H1 (cell line): Measurements from ENCODE around the gene RND3. TPM values are rescaled to one million over a fixed set of nuclear protein-coding genes. Genes with fewer than 3 reads are reported as not detected.

ENCODE experiments used
- CTCF ChIA-PET: fragments of 300-600 bp; sonication (Branson Sonifier 250); formaldehyde crosslinking; loops from one replicate; lab custom pipeline; 2021; ENCODE audit not compliant: partially characterized antibody; lab: Charles Lee
- POLR2A ChIA-PET: fragments of 300-600 bp; sonication (Branson Sonifier 250); formaldehyde crosslinking; loops from one replicate; lab custom pipeline; 2021; ENCODE audit warnings: inconsistent platforms; ENCODE audit not compliant: partially characterized antibody; lab: Charles Lee
- DNase-seq, 2 experiments: peaks; one replicate each; pipeline versions ENCODE4 v3.0.0 to v3.0.0-alpha.2; 2010 to 2022; ENCODE audit warnings: low spot score in 2 of 2, low read depth in 1 of 2, mixed read lengths in 1 of 2
- FAIRE-seq: peaks from 2 replicates; lab custom pipeline; 2011; peaks lifted over from hg19 to GRCh38; lab: Jason Lieb, UNC
- H2AFZ ChIP-seq: 2 replicates; pipeline ENCODE4 v1.8.1; 2012; ENCODE audit warnings: low read length, inconsistent platforms
- H2AK5ac ChIP-seq: 2 replicates; pipeline ENCODE4 v1.6.1; 2013; ENCODE audit warnings: low read depth, low read length
- H2BK120ac ChIP-seq: replicated peaks from 2 replicates; pipeline ENCODE3; 2013; ENCODE audit warnings: low read depth, low read length, inconsistent platforms
- H2BK12ac ChIP-seq: 2 replicates; pipeline ENCODE4 v1.6.1; 2013; ENCODE audit warnings: low read depth, low read length
- H2BK15ac ChIP-seq: 2 replicates; pipeline ENCODE4 v1.6.1; 2013; ENCODE audit warnings: low read length
- H2BK20ac ChIP-seq: 2 replicates; pipeline ENCODE4 v1.6.1; 2013; ENCODE audit warnings: low read length
- H2BK5ac ChIP-seq: 2 replicates; pipeline ENCODE4 v1.6.1; 2013; ENCODE audit warnings: low read depth, low read length
- H3K14ac ChIP-seq: 2 replicates; pipeline ENCODE4 v1.6.1; 2013; ENCODE audit warnings: inconsistent platforms; ENCODE audit not compliant: insufficient read length
- H3K18ac ChIP-seq: 2 replicates; pipeline ENCODE4 v1.6.1; 2013; ENCODE audit warnings: low read length; ENCODE audit errors: extremely low read depth
- H3K23ac ChIP-seq: 2 replicates; pipeline ENCODE4 v1.6.1; 2013; ENCODE audit warnings: inconsistent platforms; ENCODE audit not compliant: insufficient read length
- H3K23me2 ChIP-seq: 2 replicates; pipeline ENCODE4 v1.6.1; 2013; ENCODE audit warnings: low read depth, low read length
- H3K27ac ChIP-seq: 2 replicates; pipeline ENCODE4 v1.6.1; 2011; ENCODE audit warnings: low read depth, low read length, inconsistent platforms
- H3K27me3 ChIP-seq, 4 experiments: replicated peaks in 1 of 4; 1 replicate in 1 of 4; 2 replicates in 3 of 4; pipeline versions ENCODE4 v1.6.1 to v1.8.1; 2011 to 2013; ENCODE audit warnings: low read length in 3 of 4, mild to moderate bottlenecking in 3 of 4, inconsistent platforms in 2 of 4, mixed read lengths in 2 of 4, moderate library complexity in 1 of 4; ENCODE audit not compliant: control insufficient read depth in 3 of 4, insufficient read depth in 3 of 4; ENCODE audit errors: extremely low read depth in 1 of 4
- H3K36me3 ChIP-seq, 4 experiments: 2 replicates each; pipeline versions ENCODE4 v1.6.1 to v1.8.1; 2011 to 2013; ENCODE audit warnings: mild to moderate bottlenecking in 4 of 4, low read length in 3 of 4, moderate library complexity in 2 of 4, control low read depth in 1 of 4, inconsistent platforms in 1 of 4; ENCODE audit not compliant: insufficient read depth in 4 of 4, control insufficient read depth in 2 of 4
- H3K4ac ChIP-seq: replicated peaks from 2 replicates; pipeline ENCODE3; 2013; ENCODE audit warnings: low read length, low read depth, mixed read lengths, inconsistent platforms; ENCODE audit not compliant: insufficient read length
- H3K4me1 ChIP-seq, 4 experiments: replicated peaks in 1 of 4; 1 replicate in 1 of 4; 2 replicates in 3 of 4; pipeline versions ENCODE4 v1.6.1 to v1.8.1; 2011 to 2013; ENCODE audit warnings: low read length in 3 of 4, inconsistent platforms in 2 of 4, mixed read lengths in 1 of 4; ENCODE audit not compliant: insufficient read depth in 4 of 4, control insufficient read depth in 3 of 4
- H3K4me2 ChIP-seq, 2 experiments: 2 replicates each; pipeline versions ENCODE4 v1.6.1 to v1.8.1; 2011 to 2013; ENCODE audit warnings: low read depth in 2 of 2, low read length in 2 of 2, control low read depth in 1 of 2, inconsistent platforms in 1 of 2, mild to moderate bottlenecking in 1 of 2; ENCODE audit not compliant: insufficient read depth in 1 of 2
- H3K4me3 ChIP-seq, 4 experiments: fragments of 200-600, 300-600 bp in 1 of 4; sonication (generic), shearing (Covaris generic), sonication (Bioruptor Twin) in 1 of 4; 2 replicates each; pipeline versions ENCODE4 v1.5.1 to v1.8.1; 2011 to 2016; ENCODE audit warnings: low read length in 4 of 4, low read depth in 3 of 4, control low read depth in 2 of 4, inconsistent platforms in 2 of 4, mild to moderate bottlenecking in 2 of 4, mixed read lengths in 1 of 4, moderate library complexity in 1 of 4; ENCODE audit not compliant: insufficient read depth in 2 of 4; ENCODE audit errors: extremely low read depth in 1 of 4
- H3K56ac ChIP-seq: replicated peaks from 2 replicates; pipeline ENCODE3; 2013; ENCODE audit warnings: low read depth, mild to moderate bottlenecking, mixed read lengths, low read length, inconsistent platforms; ENCODE audit not compliant: insufficient read length
- H3K79me1 ChIP-seq: 2 replicates; pipeline ENCODE4 v1.6.1; 2013; ENCODE audit warnings: low read depth, low read length, control low read depth
- H3K79me2 ChIP-seq, 2 experiments: 2 replicates each; pipeline versions ENCODE4 v1.6.1 to v1.8.1; 2012 to 2013; ENCODE audit warnings: low read length in 2 of 2, mild to moderate bottlenecking in 2 of 2, inconsistent platforms in 1 of 2; ENCODE audit not compliant: insufficient read depth in 2 of 2, control insufficient read depth in 1 of 2
- H3K9ac ChIP-seq, 4 experiments: replicated peaks in 1 of 4; 1 replicate in 1 of 4; 2 replicates in 3 of 4; pipeline versions ENCODE4 v1.6.1 to v1.8.1; 2011 to 2013; ENCODE audit warnings: low read depth in 3 of 4, low read length in 3 of 4, control low read depth in 2 of 4, mild to moderate bottlenecking in 2 of 4, moderate library complexity in 2 of 4, inconsistent platforms in 1 of 4; ENCODE audit errors: extremely low read depth in 1 of 4
- H3K9me3 ChIP-seq, 2 experiments: 2 replicates each; pipeline versions ENCODE4 v1.6.1 to v1.8.1; 2012 to 2013; ENCODE audit warnings: mild to moderate bottlenecking in 2 of 2, moderate library complexity in 2 of 2, control low read depth in 1 of 2, inconsistent platforms in 1 of 2, low read depth in 1 of 2, low read length in 1 of 2, mixed read lengths in 1 of 2; ENCODE audit not compliant: insufficient read depth in 2 of 2
- H4K20me1 ChIP-seq, 2 experiments: replicated peaks in 1 of 2; 2 replicates each; pipeline versions ENCODE3 to v1.8.1; 2011 to 2013; ENCODE audit warnings: inconsistent platforms in 2 of 2, low read length in 2 of 2, mild to moderate bottlenecking in 1 of 2; ENCODE audit not compliant: insufficient read depth in 2 of 2, control insufficient read depth in 1 of 2
- H4K5ac ChIP-seq: 2 replicates; pipeline ENCODE4 v1.6.1; 2013; ENCODE audit warnings: low read length, low read depth, mixed read lengths, inconsistent platforms; ENCODE audit not compliant: insufficient read length
- H4K8ac ChIP-seq: 2 replicates; pipeline ENCODE4 v1.8.0; 2013; ENCODE audit warnings: mild to moderate bottlenecking, moderate library complexity, low read length, inconsistent platforms; ENCODE audit not compliant: insufficient read depth; ENCODE audit errors: extremely low read depth
- H4K91ac ChIP-seq: replicated peaks from 2 replicates; pipeline ENCODE3; 2013; ENCODE audit warnings: low read length, mixed read lengths, inconsistent platforms; ENCODE audit not compliant: insufficient read length
- JUND ChIP-seq: IDR thresholded peaks from 2 replicates; pipeline ENCODE4 v1.6.1; 2011; ENCODE audit warnings: mild to moderate bottlenecking, improper control_type of control experiment, low read length
- KDM1A ChIP-seq: fragments of 200-600, 300-600 bp; sonication (generic); IDR thresholded peaks from 2 replicates; pipeline ENCODE4 v1.7.1; 2016; ENCODE audit warnings: mild to moderate bottlenecking, low read length, borderline replicate concordance
- KDM4A ChIP-seq: IDR thresholded peaks from one replicate; pipeline ENCODE4 v1.7.1; 2012; ENCODE audit warnings: low read depth, mild to moderate bottlenecking, moderate library complexity, low read length, inconsistent platforms; ENCODE audit not compliant: severe bottlenecking
- MAX ChIP-seq: IDR thresholded peaks from 2 replicates; pipeline ENCODE4 v1.6.1; 2012; ENCODE audit warnings: inconsistent platforms
- WGBS, 2 experiments: shearing (Covaris generic) in 1 of 2; methylation state at CpG; one replicate each; pipeline versions ENCODE4 v1.1.6 to v1.1.7; 2013 to 2015; ENCODE audit warnings: low lambda C conversion rate in 2 of 2, mixed read lengths in 2 of 2, inconsistent platforms in 1 of 2, low coverage in 1 of 2, missing lambda C conversion rate in 1 of 2; ENCODE audit not compliant: insufficient replicate concordance in 2 of 2, insufficient coverage in 1 of 2, insufficient read length in 1 of 2; ENCODE audit errors: extremely low coverage in 1 of 2, missing lambda C conversion rate in 1 of 2; 5-methylcytosine and 5-hydroxymethylcytosine counted together
- polyA plus RNA-seq, 7 experiments: library from polyadenylated mRNA; depleted of rRNA in 3 of 7; stranded (reverse) in 5 of 7; unstranded in 2 of 7; fragments of >200 nt in 5 of 7; fragments of 200-250 nt in 2 of 7; gene quantifications; 1 replicate in 5 of 7; 2 replicates in 1 of 7; 4 replicates in 1 of 7; pipeline versions ENCODE4 v1.2.1 to v1.2.3, GENCODE V29; 2011 to 2013; ENCODE audit warnings: missing spikeins in 2 of 7, mixed read lengths in 2 of 7
- total RNA-seq: library from RNA; stranded (reverse); fragmentation: NEBNext Ultra II Directional; extraction: Animal tissue kit (Norgen Biotek cat#: 25700); gene quantifications from 2 replicates; pipeline ENCODE4 v1.2.1, GENCODE V29; 2021

Gene RND3
- total and polyA plus RNA-seq, 2 of the 8 experiments (the other 6 are each of a cell fraction or from before 2014, with no cell fraction given), result 12.2 to 25.6 TPM

- Histone ChIP-seq H3K79me2 (no peaks in the 10 kb centered on the region), H4K20me1 (no peaks in the 10 kb centered on the region), H3K18ac (no peak overlapping the region), H2BK15ac (no peak overlapping the region), H3K4me3 (no peak overlapping the region), H2BK12ac (no peak overlapping the region), H2BK20ac (no peak overlapping the region), H3K36me3 (no peaks in the 10 kb centered on the region), H3K23me2 (no peaks in the 10 kb centered on the region), H3K27ac (no peak overlapping the region), H4K8ac (no peak overlapping the region), H3K27me3 (no peaks in the 10 kb centered on the region), H4K91ac (no peak overlapping the region), H3K79me1 (no peaks in the 10 kb centered on the region)
- DNase-seq, result no peak
- 82% methylated on average over 2 of the region's 2 CpGs; no CpG with 5 or more reads in 1 of the 2 experiments for WGBS, 2 experiments
- POLR2A ChIA-PET, result no interaction called here
- TF ChIP-seq JUND (no peak), MAX (no peak), KDM1A (no peak), KDM4A (no peak)
- TF ChIP-seq, all 59 proteins: peak for 0
- H2BK5ac ChIP-seq, result no peak overlapping the region
- H2BK120ac ChIP-seq, result no peak overlapping the region
- no peak overlapping the region for H3K4me2 ChIP-seq
- CTCF ChIA-PET, result no interaction called here
- H3K9ac ChIP-seq, result no peak overlapping the region
- FAIRE-seq, result no peak
- H2AK5ac ChIP-seq, result no peak overlapping the region
- no peak overlapping the region for H3K56ac ChIP-seq
- H3K9me3 ChIP-seq, result no peaks in the 10 kb centered on the region
- H3K14ac ChIP-seq, result no peak overlapping the region
- H3K4ac ChIP-seq, result no peak overlapping the region
- H4K5ac ChIP-seq, result no peak overlapping the region
- H3K4me1 ChIP-seq, result no peaks in the 10 kb centered on the region
- H3K23ac ChIP-seq, result no peak overlapping the region
- H2AFZ ChIP-seq, result no peak overlapping the region
These were observed 21.1 kb upstream of the RND3 start for GRCh38 chr2:150508497-150509137.
